Measurements from ENCODE around the gene GDF7. TPM values are rescaled to one million over a fixed set of nuclear protein-coding genes. Genes with fewer than 3 reads are reported as not detected.

GDF7 gene
- total RNA-seq, 2 experiments from 2014 or later = 0.02 to 0.05 TPM

Other genes starting within 250 kb of the GDF7 start
- 10 to 100 TPM; 31.6 to 33.6 TPM for gene RHOB, start 220.1 kb upstream of the GDF7 start, total RNA-seq
- 10 to 100 TPM; 10.1 to 10.4 TPM for gene HS1BP3, start 16.0 kb upstream of the GDF7 start, total RNA-seq
- 10 to 100 TPM; 35.2 to 38.7 TPM for gene LDAH, start 156.0 kb downstream of the GDF7 start, total RNA-seq